HG03196 (cell line): ENCODE results near the gene PIK3R2.
"Not testable (repeated sequence)": the region's sequence is repeated elsewhere in the genome, so short reads cannot be mapped to it uniquely, and the experiment has no call there.

ENCODE experiments used
- ATAC-seq: cut with Tn5 transposase; IDR thresholded peaks from one replicate; pipeline ENCODE4 v1.9.1; 2021; ENCODE audit not compliant: unreplicated experiment

The PIK3R2 gene

GRCh38 chr19:18152817-18153555 is at the start of gene PIK3R2:
Gene PIK3R2 (plus strand): TSS chr19:18153163. CDS start chr19:18155880, 2,717 bp downstream.
- ATAC-seq: peak; percentile 72

- ATAC-seq: no peak
Measured at GRCh38 chr19:18104793-18105131, 48.2 kb upstream of the PIK3R2 start.

- ATAC-seq: not testable (repeated sequence)
Measured at GRCh38 chr19:18105259-18105658, 47.7 kb upstream of the PIK3R2 start.

- ATAC-seq: no peak
Measured at GRCh38 chr19:18107235-18107634, 45.7 kb upstream of the PIK3R2 start.

GRCh38 chr19:18108897-18109296 is 44.1 kb upstream of the PIK3R2 start:
- no peak for ATAC-seq

- no peak for ATAC-seq
Measured at GRCh38 chr19:18109341-18109732, 43.6 kb upstream of the PIK3R2 start.

- ATAC-seq: no peak
Measured at GRCh38 chr19:18109733-18110608, 43.0 kb upstream of the PIK3R2 start.

GRCh38 chr19:18110609-18111232 is 42.2 kb upstream of the PIK3R2 start:
- ATAC-seq: no peak

GRCh38 chr19:18112989-18113478 is 39.9 kb upstream of the PIK3R2 start:
- no peak for ATAC-seq

- no peak for ATAC-seq
Measured at GRCh38 chr19:18113827-18114226, 39.1 kb upstream of the PIK3R2 start.

- no peak for ATAC-seq
Measured at GRCh38 chr19:18114483-18114882, 38.5 kb upstream of the PIK3R2 start.

- no peak for ATAC-seq
Measured at GRCh38 chr19:18117364-18117691, 35.6 kb upstream of the PIK3R2 start.

GRCh38 chr19:18117692-18118378 is 35.1 kb upstream of the PIK3R2 start:
- peak; percentile 75 for ATAC-seq

GRCh38 chr19:18118420-18119012 is 34.4 kb upstream of the PIK3R2 start:
- ATAC-seq: no peak

- ATAC-seq: no peak
Measured at GRCh38 chr19:18119013-18119716, 33.8 kb upstream of the PIK3R2 start.

GRCh38 chr19:18119717-18120105 is 33.3 kb upstream of the PIK3R2 start:
- no peak for ATAC-seq

- ATAC-seq: no peak
Measured at GRCh38 chr19:18120127-18120526, 32.8 kb upstream of the PIK3R2 start.

- ATAC-seq: no peak
Measured at GRCh38 chr19:18121166-18121565, 31.8 kb upstream of the PIK3R2 start.

GRCh38 chr19:18122424-18122823 is 30.5 kb upstream of the PIK3R2 start:
- ATAC-seq: no peak
